ENCODE measurements around the gene CCNY.

CCNY gene

DNA sequence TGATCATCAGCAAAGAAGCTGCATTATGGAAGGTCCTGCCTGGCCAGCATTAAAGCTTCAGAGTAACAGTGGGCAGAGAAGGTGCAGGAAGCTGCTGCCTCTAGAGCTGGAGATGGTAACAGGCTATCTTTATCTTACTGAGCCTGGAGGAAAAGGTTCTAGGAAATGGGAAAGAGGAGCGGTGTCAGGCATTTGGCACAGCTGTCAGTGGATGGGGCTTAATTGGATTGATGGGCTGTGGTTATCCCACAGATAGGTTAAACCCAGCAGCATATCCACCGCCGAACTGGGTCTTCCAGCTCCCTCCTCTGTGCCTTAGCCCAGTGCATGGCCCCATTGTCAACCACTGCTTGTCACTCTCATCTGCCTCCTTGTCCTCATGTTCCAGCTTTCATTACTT lies 127.6 kb downstream of the CCNY start:
- H3K27me3 Mint-ChIP-seq, result no peaks in the 10 kb centered on the region
- H3K36me3 Mint-ChIP-seq, result no peaks in the 10 kb centered on the region
- H3K4me3 Mint-ChIP-seq, result no peak overlapping the region
- no peaks in the 10 kb centered on the region for H3K9me3 Mint-ChIP-seq
- H3K4me1 Mint-ChIP-seq, result no peaks in the 10 kb centered on the region
- ATAC-seq, result no peak
- no peak overlapping the region for H3K27ac Mint-ChIP-seq

DNA sequence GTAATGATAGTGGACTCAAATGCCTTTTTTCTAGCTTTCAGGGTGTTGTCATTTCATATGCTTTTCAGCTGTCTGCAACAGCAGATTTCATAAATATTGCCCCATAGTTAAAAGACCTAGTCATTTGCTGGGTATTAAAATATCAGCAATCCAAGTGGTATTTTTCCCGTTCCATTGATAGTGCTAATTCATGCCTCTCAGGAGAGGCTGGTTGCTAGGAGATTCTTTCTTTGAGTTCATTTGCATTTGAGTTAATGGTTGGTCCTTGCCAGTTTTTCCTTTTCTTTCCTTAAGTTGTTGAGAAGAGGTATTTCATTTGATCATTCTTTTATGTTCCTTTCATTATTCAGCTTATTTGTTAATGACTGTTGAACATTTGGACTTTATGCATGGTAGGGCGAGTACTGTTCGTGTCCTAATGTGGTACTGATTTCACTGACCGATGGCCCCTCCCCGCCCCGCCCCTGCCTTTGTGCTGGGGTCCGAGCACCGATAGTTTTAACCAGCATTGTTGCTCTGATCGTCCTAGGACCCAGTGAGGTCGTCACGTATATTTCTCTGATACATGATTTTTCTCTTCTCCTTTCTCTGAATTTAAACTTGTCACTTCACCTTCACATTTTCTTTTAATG lies 128.6 kb downstream of the CCNY start:
- Mint-ChIP-seq H3K27ac (no peak overlapping the region), H3K9me3 (no peaks in the 10 kb centered on the region), H3K4me1 (peaks cover 10% of the 10 kb centered on the region), H3K4me3 (no peak overlapping the region), H3K36me3 (no peaks in the 10 kb centered on the region), H3K27me3 (no peaks in the 10 kb centered on the region)
- no peak for ATAC-seq

DNA sequence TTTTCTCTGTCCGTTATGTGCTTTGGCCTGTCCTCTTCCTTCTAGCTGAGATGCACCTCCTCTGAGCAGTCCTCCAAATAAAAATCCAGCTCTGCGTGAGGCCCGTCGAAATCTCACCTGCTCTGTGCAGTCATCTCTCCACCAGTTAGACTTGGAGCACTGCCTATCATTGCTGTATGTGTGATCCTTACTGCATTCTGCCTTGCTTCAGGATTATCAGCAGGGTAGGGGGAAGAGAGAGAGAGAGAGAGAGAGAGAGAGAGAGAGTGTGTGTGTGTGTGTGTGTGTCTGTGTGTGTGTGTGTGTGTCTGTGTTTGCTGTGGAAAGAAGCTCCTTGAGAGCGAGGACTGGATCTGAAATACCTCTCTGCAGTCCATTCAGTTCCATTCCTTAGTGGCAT lies 129.4 kb downstream of the CCNY start:
- Mint-ChIP-seq H3K36me3 (no peaks in the 10 kb centered on the region), H3K4me1 (peaks cover 17% of the 10 kb centered on the region), H3K9me3 (no peaks in the 10 kb centered on the region), H3K27ac (no peak overlapping the region), H3K27me3 (no peaks in the 10 kb centered on the region), H3K4me3 (no peak overlapping the region)
- no peak for ATAC-seq

DNA sequence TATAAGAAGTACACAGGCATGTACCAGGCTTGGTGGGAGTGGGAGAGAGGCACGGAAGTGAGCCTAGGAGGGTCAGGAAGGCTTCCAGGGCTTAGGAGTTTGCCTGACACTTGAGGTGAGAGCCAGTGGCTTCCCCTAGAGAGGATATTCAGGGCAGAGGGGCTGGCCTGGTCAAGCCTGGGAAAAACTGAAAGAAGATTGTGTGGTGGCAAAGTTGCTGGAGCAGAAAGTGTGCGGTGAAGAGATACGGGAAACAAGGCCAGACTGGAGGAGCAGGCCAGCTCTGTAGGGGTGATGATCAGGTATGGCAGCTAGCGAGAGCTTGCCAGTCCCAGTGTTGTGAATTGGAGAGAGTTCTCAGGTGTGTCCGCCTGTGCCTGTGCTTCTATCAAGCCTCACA lies 129.9 kb downstream of the CCNY start:
- no peak for ATAC-seq
- no peak overlapping the region for H3K4me3 Mint-ChIP-seq
- H3K27ac Mint-ChIP-seq, result no peak overlapping the region

DNA sequence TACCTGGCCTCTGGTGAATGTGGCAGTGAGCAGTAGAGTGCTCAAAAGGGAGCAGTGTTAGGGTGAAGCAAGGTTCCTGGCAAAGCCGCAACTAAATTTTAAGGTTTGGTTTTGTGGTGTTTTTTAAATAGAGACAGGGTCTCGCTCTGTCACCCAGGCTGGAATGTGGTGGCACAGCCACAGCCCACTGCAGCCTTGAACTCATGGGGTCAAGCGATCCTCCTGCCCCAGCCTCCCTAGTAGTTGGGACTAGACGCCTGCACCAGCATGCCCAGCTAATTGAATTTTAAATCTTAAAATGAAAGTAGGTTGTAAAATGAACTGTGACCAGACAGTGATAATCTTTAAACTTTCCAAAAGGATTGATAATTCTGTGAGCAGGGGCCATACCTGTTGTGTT lies 130.4 kb downstream of the CCNY start:
- Mint-ChIP-seq H3K4me3 (no peak overlapping the region), H3K36me3 (no peaks in the 10 kb centered on the region), H3K4me1 (peaks cover 21% of the 10 kb centered on the region), H3K27me3 (no peaks in the 10 kb centered on the region), H3K27ac (no peak overlapping the region), H3K9me3 (no peaks in the 10 kb centered on the region)
- ATAC-seq, result no peak

More for the DNA sequence above, 129.9 kb downstream of the CCNY start:
- peaks cover 21% of the 10 kb centered on the region for H3K4me1 Mint-ChIP-seq
- H3K27me3 Mint-ChIP-seq, result no peaks in the 10 kb centered on the region
- H3K9me3 Mint-ChIP-seq, result no peaks in the 10 kb centered on the region
- H3K36me3 Mint-ChIP-seq, result no peaks in the 10 kb centered on the region

DNA sequence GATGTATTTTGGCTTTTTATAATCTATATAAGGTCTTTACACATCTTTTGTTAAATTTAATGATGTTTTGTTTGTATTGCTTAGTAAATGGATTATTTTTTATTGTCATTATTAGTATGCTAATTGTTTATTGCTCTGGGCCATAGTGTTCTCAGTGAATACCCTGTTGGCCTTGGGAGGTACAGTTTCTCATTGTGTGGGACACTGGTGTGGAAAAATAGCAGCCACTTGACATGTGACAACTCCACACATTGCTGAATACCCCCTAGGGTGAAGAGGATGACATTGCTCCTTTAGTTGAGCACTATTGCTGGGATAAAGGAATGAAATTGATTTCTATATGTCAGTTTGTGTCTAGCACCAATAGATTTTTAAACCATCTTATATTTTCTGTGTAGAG lies 130.9 kb downstream of the CCNY start:
- H3K9me3 Mint-ChIP-seq, result no peaks in the 10 kb centered on the region
- no peak overlapping the region for H3K4me3 Mint-ChIP-seq
- H3K36me3 Mint-ChIP-seq, result no peaks in the 10 kb centered on the region
- no peak overlapping the region for H3K27ac Mint-ChIP-seq
- no peak for ATAC-seq
- no peaks in the 10 kb centered on the region for H3K27me3 Mint-ChIP-seq
- H3K4me1 Mint-ChIP-seq, result peaks cover 21% of the 10 kb centered on the region

DNA sequence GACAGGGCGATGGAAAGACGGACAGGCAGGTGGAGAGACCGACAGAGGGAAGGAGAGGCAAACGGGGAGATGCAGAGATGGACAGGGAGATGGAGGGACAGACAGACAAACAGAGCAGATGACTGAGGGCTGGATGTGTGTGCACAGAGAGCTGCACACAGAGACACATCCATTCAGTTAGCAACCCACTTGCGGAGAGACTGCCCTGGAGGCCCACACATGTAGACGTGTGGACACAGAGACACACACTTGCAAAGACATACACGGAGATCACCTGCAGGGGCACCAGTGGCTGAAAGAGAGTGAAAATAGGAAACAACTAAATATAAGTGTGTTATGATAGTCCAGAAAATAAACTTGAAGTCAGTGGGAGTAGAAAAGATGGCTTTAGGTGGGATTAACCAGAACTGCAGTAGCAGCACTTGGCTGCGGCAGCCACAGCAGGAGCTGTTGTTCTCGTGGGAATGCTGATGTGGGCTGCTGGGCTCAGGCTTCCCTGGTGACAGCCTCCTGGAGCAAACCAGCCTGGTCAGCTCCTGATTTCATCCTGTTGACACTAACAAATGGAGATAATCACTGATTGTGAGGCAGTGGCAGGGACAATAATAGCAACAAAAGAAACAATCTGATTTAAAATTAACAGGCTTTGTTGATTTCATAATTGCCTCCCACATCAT lies 134.1 kb downstream of the CCNY start:
- Mint-ChIP-seq H3K4me3 (no peak overlapping the region), H3K9me3 (no peaks in the 10 kb centered on the region), H3K4me1 (peaks cover 21% of the 10 kb centered on the region), H3K27ac (peak overlapping the region; percentile 3), H3K27me3 (no peaks in the 10 kb centered on the region), H3K36me3 (no peaks in the 10 kb centered on the region)
- ATAC-seq, result no peak

DNA sequence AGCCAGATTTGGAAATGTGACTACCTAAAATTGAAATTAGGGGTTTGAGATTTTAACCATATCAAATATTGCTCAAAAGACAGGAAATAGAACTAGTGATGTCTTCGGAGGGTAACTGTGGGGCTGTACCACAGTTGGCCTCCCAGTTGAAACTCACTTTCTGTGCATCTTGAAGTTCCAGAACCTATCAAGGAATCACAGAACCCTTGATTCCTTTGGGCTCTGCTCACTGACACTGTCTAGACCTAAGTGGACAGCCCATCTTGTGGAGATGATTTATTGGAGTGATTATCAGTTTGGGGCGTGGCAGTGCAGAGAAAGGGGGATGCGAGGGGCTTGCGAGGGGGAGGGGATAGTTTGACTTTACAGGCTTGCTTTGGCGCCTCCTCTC lies 134.6 kb downstream of the CCNY start:
- no peaks in the 10 kb centered on the region for H3K9me3 Mint-ChIP-seq
- no peaks in the 10 kb centered on the region for H3K36me3 Mint-ChIP-seq
- peaks cover 21% of the 10 kb centered on the region for H3K4me1 Mint-ChIP-seq
- ATAC-seq, result no peak
- no peak overlapping the region for H3K4me3 Mint-ChIP-seq
- no peak overlapping the region for H3K27ac Mint-ChIP-seq
- H3K27me3 Mint-ChIP-seq, result no peaks in the 10 kb centered on the region

DNA sequence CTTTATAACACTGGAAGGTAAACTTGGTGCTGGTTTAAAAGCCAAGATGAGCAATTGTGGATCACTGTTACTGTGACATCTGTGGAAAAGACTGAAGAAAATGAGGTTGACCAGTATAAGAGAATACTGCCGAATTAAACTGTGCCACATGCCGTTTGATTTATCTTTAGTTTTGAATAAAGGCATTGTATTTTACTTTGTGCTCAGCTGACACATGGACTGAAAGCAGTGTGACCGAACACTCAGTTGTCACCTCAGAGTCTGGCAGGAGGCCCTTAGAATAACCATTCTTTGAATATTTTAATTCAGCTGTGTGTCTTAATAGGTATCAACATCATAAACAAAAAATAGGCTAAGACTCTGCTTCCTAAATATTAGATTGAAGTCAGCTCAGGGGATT lies 135.1 kb downstream of the CCNY start:
- peaks cover 21% of the 10 kb centered on the region for H3K4me1 Mint-ChIP-seq

DNA sequence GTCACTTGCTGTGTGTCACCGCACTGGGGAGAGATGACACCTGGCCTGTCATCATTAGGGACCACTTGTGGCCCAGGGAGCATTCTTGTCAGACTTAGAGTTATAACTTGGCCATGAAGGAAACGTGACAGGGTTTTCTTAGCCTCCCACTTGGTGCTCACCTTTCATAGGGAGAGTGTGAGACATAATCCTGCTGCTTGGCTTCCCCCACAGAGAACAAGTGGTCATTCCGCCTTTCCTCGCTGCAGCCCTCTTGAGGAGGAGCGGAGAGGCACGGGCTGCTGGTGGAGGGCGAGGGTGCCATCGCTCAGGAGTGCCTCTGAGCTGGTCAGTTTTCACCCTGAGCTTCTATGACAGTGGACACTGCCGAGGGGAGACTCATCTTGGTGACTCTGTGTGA lies 143.8 kb downstream of the CCNY start:
- Mint-ChIP-seq H3K4me3 (no peak overlapping the region), H3K4me1 (peaks cover 24% of the 10 kb centered on the region), H3K9me3 (no peaks in the 10 kb centered on the region), H3K36me3 (peaks cover 20% of the 10 kb centered on the region), H3K27ac (peak overlapping the region; percentile 10), H3K27me3 (no peaks in the 10 kb centered on the region)
- ATAC-seq, result no peak

More for the DNA sequence above, 135.1 kb downstream of the CCNY start:
- Mint-ChIP-seq H3K27me3 (no peaks in the 10 kb centered on the region), H3K36me3 (no peaks in the 10 kb centered on the region), H3K4me3 (no peak overlapping the region), H3K9me3 (no peaks in the 10 kb centered on the region), H3K27ac (no peak overlapping the region)
- ATAC-seq, result no peak

DNA sequence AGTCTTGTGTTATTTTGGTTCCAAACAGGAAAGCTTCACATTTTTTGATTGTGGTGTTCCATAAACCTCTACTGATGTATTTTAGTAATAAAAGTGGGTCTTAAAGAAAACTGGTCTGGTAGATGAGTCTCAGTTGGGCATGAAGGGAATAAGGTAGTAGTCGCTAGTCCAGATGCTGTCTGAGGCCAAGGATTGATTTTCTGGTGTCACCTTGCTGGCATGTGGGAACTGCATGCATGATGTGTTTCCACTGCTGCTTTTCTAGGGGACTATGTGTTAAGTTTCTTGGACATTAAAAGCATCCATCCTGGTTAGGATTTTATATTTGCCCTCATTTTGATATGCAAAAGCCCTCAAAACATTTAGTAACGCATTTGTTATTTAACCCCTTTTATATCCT lies 145.1 kb downstream of the CCNY start:
- Mint-ChIP-seq H3K9me3 (no peaks in the 10 kb centered on the region), H3K27ac (no peak overlapping the region), H3K4me1 (peaks cover 30% of the 10 kb centered on the region), H3K36me3 (peaks cover 30% of the 10 kb centered on the region), H3K27me3 (no peaks in the 10 kb centered on the region), H3K4me3 (no peak overlapping the region)
- ATAC-seq, result no peak

DNA sequence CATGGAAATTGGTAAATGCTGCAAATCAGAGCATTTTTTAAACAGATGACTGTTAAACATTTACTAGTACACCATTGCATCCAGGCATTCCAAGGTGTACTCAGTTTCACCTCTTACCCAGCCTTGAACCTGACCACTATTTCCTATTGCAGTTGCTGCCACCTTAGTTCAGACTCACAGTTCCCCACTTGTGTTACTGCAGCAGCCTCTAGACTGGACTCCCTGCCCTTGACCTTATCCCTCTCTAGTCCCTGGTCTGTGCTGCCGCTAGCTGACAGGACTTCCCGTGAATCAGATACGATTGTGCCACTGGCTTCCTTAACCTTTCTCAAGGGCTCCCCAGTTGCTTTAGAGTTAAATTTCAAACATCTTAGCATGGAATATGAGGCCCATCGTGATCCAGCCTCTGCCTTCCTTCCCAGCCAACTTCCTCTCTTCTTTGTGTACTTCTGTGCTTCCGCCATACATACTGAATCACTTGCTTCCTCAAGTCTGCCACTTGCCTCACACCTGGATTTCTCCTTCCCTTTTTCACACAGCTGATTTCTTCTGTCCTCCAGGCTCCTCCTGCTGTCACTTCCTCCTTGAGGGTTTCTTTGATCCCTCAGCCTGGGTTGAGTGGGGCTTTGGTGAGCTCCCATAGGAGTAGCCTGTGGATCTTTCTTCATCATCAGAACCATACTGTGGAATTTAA lies 150.1 kb downstream of the CCNY start:
- no peaks in the 10 kb centered on the region for H3K9me3 Mint-ChIP-seq
- no peaks in the 10 kb centered on the region for H3K27me3 Mint-ChIP-seq
- no peak overlapping the region for H3K4me3 Mint-ChIP-seq
- ATAC-seq, result no peak
- H3K36me3 Mint-ChIP-seq, result peaks cover 42% of the 10 kb centered on the region
- H3K4me1 Mint-ChIP-seq, result peaks cover 25% of the 10 kb centered on the region
- peak overlapping the region; percentile 25 for H3K27ac Mint-ChIP-seq

DNA sequence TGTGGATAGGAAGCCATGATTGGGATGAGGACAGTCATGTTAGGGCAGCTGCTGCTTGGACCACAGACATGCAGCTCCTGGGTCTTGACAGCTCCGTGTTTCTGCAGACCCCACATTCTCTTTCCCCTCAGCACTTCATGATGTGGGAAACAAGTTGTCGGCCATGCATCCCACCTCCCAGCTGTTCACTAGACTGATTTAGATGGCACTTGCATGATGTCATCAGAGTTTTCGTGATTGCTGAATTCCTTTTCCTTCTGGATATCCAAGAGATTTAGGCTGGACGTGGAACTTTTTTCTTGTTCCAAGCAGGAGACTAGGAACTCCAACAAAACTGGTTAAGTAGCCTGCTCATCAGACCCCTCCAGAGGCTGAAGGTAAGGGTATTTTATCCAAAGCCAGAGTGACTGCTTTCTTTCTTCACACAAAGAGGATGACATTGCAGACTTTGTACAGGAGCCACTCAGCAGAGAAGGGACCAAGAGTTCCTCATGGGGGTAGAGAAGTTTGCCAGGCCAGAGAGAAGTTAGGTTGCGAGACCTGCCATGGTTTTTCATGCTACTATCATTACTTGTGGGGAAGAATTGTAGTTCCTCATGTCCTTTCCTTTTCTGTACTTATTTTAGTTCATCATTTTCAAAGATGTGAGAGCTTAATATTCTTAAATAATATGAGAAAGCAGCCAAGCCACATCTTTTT lies 151.2 kb downstream of the CCNY start:
- Mint-ChIP-seq H3K4me3 (no peak overlapping the region), H3K4me1 (peaks cover 26% of the 10 kb centered on the region), H3K27ac (no peak overlapping the region), H3K27me3 (no peaks in the 10 kb centered on the region), H3K9me3 (no peaks in the 10 kb centered on the region), H3K36me3 (peaks cover 47% of the 10 kb centered on the region)
- ATAC-seq, result no peak

DNA sequence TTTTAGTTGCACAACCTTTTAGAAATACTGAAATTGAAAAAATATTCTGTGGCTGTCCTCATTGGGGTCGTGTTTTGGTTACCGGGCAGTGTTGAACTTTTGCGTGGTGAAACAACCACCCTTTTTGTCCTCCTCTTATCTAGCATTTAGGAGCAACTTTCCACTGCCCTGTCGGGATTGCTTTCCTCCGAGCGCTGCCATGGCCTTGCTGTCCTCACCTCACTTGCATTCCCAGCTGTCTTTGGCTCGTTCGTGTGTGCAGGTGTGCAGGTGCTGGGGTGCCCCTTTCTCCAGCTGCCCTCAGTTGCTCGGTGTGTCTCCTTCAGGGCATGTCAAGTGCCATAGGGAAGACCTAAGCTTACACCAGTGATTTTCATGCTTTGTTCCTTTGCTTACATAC lies 151.9 kb downstream of the CCNY start:
- Mint-ChIP-seq H3K4me1 (peaks cover 31% of the 10 kb centered on the region), H3K27ac (no peak overlapping the region), H3K36me3 (peaks cover 47% of the 10 kb centered on the region), H3K4me3 (no peak overlapping the region), H3K9me3 (no peaks in the 10 kb centered on the region), H3K27me3 (no peaks in the 10 kb centered on the region)
- no peak for ATAC-seq

DNA sequence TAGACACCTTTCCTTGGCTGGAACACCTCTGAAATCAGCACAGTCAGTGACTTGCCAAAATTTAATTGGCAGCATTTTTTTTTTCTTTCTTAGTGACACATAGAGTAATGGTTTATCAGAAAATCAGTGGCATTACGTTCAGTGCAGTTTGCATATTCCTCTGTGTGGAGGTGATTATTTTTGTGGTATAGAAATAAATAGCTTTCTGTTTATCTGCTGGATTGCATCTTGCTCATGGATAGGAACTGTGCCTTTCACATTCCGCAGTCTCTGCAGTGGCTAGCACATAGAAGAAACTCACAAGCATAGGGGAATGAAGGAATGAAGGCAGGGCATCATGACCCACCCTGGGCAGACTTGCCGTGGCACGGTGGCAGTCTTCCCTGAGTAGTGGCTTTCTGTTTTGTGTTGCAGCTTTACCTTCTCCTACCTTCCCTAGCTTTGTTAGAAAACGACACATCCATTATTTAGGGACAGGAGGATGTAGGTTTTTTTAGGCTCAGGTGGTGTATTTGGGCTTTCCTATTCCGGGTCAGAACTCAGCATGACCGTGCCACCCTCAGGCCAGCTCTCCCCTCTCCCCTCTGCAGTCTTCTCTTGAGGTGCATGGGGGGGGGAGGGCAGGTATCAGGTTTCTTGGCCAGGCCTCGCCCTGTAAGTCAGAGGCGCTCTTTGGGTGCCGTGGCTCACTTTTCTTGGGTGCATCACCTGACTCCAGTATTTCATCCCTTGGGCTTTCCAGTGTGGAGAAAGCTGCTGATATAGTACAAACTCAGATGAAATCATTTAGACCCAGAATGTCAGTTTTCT lies 156.3 kb downstream of the CCNY start:
- no peak for ATAC-seq
- peaks cover 60% of the 10 kb centered on the region for H3K4me1 Mint-ChIP-seq
- H3K9me3 Mint-ChIP-seq, result no peaks in the 10 kb centered on the region
- no peak overlapping the region for H3K4me3 Mint-ChIP-seq
- no peaks in the 10 kb centered on the region for H3K27me3 Mint-ChIP-seq
- H3K27ac Mint-ChIP-seq, result peak overlapping the region; percentile 63
- peaks cover 16% of the 10 kb centered on the region for H3K36me3 Mint-ChIP-seq
